T-helper 1 cell treated with Interleukin-12 subunit alpha and Interleukin-12 subunit beta and Interleukin-4 antibody, amounts not matched to agents 30 ng/mL and 1 ng/mL, for 36 hours (primary cell): Measurements from ENCODE around the gene CARD11. TPM values are rescaled to one million over a fixed set of nuclear protein-coding genes. Genes with fewer than 3 reads are reported as not detected.

ENCODE experiments used
- intact Hi-C: fragments of 100-400 bp; cut with micrococcal nuclease; formaldehyde crosslinking; loops from one replicate; pipeline ENCODE4 v1.15.1; 2024
- total RNA-seq: library from RNA; stranded (reverse); gene quantifications from 2 replicates; pipeline ENCODE4 v1.2.3, GENCODE V29; 2022

CARD11 gene
- total RNA-seq, 1 donor from 2014 or later: 143 TPM

- intact Hi-C loops: no loop called here
Measured at GRCh38 chr7:2985866-2986265, 57.8 kb downstream of the CARD11 start.

GRCh38 chr7:2984091-2984490 is 59.6 kb downstream of the CARD11 start:
- intact Hi-C loops: loop anchor here (5.0 kb wide), 1 partner anchor 43 kb away; no protein-coding TSS in a partner anchor

DNA sequence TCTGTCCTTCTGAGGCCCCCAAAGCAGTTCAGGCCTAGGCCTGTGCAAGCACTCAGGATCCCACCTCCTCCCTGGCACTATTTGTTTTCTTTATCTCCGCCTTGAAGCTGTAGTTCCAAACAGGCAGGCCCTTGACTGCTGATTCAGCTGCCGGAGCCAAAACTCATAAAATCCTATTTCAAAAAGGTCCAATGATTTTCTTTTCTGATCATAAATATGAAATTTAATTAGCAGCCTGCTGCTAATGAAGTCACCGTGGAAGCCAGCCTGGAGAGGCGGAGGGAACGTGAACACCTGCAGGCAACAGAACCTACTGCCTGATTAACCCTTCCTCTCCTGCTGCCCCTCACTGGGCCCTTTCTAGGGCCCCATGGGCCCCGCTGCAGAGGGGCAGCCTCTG is 60.1 kb downstream of the CARD11 start:
- intact Hi-C loops: loop anchor here (1.0 to 5.0 kb wide), 4 partner anchors 27 to 171 kb away; no protein-coding TSS in a partner anchor

DNA sequence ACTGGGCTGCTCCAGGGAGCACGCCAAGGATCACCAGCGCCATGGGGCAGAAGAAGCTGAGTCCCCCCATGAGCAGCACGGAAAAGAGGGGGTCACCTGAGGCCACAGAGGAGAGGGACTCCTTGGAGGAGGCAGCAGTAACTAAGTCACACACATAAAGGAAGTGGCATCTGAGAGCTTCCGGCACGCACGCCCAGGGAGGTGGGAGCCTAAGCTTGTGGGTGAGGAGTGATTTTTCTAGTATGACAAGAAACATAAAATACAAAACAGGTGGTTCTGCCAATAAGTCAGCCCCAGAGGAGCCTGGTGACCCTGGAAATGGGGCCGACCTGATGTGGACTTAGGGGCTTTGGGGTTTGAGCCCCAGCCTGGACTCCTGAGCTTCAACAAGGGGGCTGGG is 60.8 kb downstream of the CARD11 start:
- intact Hi-C loops: loop anchor here (1.0 to 5.0 kb wide), 4 partner anchors 27 to 172 kb away; no protein-coding TSS in a partner anchor

DNA sequence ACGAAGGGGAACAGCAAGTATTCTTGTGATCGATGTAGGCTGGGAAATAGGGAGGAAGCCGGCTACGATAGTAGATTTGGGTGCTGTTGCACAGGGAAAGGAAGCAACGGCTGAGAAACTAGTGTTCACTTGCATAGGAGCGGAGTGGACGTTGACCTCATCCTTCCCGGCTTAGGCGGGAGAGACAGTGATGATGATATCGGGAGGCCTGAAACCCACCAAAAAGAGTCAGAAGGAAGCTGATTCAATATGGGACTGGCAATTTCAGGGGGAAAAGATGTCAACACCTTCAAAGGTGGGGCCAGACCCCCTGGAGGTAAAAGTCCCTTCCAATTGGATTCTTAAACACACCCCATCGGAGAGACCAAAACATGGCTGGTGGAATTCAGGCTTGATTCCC is 61.3 kb downstream of the CARD11 start:
- intact Hi-C loops: loop anchor here (2.0 to 5.0 kb wide), 2 partner anchors 45 to 172 kb away; no protein-coding TSS in a partner anchor

DNA sequence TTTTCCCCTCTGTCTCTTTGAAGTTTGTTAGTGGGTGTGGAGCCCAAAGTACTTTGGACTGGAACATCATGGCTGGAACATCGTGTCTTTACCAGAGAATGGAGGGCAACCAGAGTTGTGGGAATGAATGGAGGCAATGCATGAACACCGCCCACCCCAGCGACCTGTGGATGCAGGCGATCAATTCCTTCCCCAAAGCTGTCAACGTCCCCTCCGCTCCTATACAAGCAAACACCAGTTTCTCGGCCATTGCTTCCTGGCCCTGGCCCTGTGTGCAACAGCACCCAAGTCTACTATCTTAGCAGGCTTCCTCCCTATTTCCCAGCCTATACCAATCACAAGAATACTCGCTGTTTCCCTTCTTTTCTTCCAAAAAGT is 62.6 kb downstream of the CARD11 start:
- intact Hi-C loops: loop anchor here (5.0 kb wide), 1 partner anchor 46 kb away; no protein-coding TSS in a partner anchor

GRCh38 chr7:2980401-2981102 is 63.1 kb downstream of the CARD11 start:
- intact Hi-C loops: loop anchor here (5.0 kb wide), 1 partner anchor 47 kb away; no protein-coding TSS in a partner anchor

DNA sequence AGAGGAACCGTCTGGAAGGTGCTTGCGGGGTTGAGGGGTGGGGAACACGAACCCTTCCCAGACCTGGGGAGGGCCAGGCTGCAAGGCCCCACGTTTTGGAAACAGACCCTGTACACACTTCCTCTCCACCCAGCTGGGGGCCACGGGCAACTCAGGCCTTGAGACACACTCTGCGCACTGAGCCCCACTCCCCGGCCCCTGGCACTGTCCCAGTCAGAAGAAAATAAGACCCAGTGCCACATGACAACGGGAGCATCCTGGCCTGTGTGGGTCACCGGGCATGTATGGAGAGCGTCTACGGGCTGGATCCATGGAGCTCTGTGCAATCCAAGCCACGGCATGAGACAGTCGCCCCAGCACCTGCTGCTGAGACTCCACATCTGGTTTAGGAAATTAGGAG is 63.7 kb downstream of the CARD11 start:
- intact Hi-C loops: loop anchor here (2.0 to 5.0 kb wide), 3 partner anchors 25 to 77 kb away; no protein-coding TSS in a partner anchor

- intact Hi-C loops: loop anchor here (2.0 kb wide), 2 partner anchors 24 to 76 kb away; no protein-coding TSS in a partner anchor
Measured at GRCh38 chr7:2979201-2979631, 64.5 kb downstream of the CARD11 start.

- intact Hi-C loops: loop anchor here (1.0 to 2.0 kb wide), 4 partner anchors 24 to 85 kb away; partner anchors contain the start of gene CARD11
Measured at GRCh38 chr7:2978408-2978807, 65.3 kb downstream of the CARD11 start.

GRCh38 chr7:2975821-2976371 is 67.8 kb downstream of the CARD11 start:
- intact Hi-C loops: no loop called here

GRCh38 chr7:2974093-2974819 is 69.4 kb downstream of the CARD11 start:
- intact Hi-C loops: no loop called here

DNA sequence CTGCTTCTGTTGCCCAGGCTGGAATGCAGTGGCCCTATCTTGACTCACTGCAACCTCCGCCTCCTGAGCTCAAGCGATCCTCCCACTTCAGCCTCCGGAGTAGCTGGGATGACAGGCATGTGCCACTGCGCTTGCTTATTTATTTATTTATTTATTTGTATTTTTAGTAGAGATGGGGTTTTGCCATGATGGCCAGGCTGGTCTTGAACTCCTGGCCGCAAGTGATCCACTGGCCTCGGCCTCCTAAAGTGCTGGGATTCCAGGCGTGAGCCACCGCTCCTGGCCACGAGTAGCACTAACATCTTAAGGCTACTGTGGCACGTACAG is 70.9 kb downstream of the CARD11 start:
- intact Hi-C loops: no loop called here

DNA sequence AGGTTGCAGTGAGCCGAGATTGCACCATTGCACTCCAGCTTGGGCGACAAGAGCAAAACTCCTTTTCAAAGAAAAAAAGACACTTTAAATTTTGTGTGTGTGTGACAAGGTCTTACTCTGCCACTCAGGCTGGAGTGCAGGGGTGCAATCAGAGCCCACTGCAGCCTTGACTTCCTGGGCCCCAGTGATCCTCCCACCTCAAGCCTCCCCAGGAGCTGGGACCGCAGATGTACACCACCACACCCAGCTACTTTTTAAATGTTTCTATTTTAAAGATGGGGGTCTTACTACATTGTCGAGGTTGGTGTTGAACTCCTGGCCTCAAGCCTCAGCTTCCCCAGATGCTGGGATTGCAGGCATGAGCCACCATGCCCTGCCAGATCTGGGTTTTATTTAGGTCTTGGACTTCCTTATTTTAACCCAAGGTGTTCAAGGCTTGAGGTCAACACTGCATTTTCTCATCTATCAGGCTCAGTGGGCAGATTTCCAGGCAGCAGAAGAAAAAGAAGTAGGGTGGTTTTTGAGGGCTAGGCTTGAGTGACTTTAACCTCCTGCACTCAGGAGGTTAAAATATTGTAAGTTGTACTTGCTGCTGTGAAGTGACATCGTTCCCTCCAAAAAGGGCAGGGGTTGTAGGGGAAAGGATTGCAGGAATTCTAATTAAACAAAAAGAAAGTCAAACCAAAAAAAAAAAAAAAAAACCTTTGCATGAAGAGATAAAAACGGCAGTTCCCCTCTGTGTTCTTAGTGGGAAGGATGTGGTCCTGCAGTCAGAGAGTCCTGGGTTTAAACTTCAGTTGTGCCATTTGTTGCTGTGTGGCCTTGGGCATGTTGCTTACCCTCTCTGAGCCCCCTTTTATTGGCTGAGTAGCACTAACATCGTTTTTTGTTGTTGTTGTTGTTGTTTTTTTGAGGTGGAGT is 71.5 kb downstream of the CARD11 start:
- intact Hi-C loops: no loop called here

GRCh38 chr7:2970861-2971260 is 72.8 kb downstream of the CARD11 start:
- intact Hi-C loops: no loop called here

DNA sequence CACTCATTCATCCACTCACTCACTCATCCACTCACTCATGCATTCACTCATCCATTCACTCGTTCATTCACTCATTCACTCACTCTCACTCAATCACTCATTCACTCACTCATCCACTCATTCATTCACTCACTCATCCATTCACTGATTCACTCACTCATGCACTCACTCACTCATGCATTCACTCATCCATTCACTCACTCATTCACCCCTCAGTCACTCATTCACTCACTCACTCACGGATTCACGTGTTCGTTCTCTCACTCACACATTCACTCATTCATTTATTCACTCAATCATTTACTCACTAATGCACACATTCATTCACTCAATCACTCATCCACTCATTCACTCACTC is 73.4 kb downstream of the CARD11 start:
- intact Hi-C loops: no loop called here

DNA sequence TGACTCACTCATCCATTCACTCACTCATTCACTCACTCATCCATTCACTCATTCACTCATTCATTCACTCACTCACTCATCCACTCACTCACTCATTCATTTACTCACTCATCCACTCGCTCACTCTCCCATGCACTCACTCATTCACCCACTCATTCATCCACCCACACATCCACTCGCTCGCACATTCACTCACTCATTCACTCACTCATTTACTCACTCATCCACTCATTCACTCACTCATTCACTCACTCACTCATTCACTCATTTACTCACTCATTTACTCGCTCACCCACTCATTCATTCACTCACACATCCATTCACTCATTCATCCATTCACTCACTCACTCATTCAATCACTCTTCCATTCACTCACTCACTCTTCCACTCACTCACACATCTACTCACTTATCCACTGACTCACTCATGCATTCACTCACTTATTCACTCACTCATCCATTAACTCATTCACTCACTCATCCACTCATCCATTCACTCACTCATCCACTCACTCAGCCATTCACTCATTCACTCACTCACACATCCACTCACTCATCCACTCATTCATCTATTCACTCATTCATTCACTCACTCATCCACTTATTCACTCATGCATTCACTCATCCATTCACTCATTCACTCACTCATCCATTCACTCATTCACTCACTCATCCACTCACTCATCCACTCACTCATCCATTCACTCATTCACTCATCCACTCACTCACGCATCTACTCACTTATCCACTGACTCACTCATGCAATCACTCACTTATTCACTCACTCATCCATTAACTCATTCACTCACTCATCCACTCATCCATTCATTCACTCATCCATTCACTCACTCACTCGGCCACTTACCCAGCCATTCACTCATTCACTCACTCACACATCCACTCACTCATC is 74.0 kb downstream of the CARD11 start:
- intact Hi-C loops: no loop called here

- intact Hi-C loops: no loop called here
Measured at GRCh38 chr7:2968616-2969397, 74.9 kb downstream of the CARD11 start.

- intact Hi-C loops: no loop called here
Measured at GRCh38 chr7:2968176-2968575, 75.5 kb downstream of the CARD11 start.
